ACC112 (cell line): ENCODE measurements around the gene RASAL3.
A peak's percentile ranks its signal among the peaks of the same experiment; 100 is the strongest.

ENCODE experiments used
- H2AFZ ChIP-seq: fragments of 200-600 bp; sonication (generic); one replicate; pipeline ENCODE4 v1.6.0; 2017; ENCODE audit warnings: antibody characterized with exemption, low read length; ENCODE audit not compliant: unreplicated experiment
- H3K27ac ChIP-seq: fragments of 200-600 bp; sonication (generic); 2 replicates; pipeline ENCODE4 v1.5.1; 2014; ENCODE audit warnings: low read depth, mild to moderate bottlenecking, antibody characterized with exemption, low read length, moderate library complexity
- H3K27me3 ChIP-seq: fragments of 200-600 bp; sonication (generic); 2 replicates; pipeline ENCODE4 v1.6.1; 2014; ENCODE audit warnings: mild to moderate bottlenecking, antibody characterized with exemption, low read length, moderate library complexity, mixed read lengths; ENCODE audit not compliant: insufficient read depth
- H3K36me3 ChIP-seq: fragments of 200-600 bp; sonication (generic); 2 replicates; pipeline ENCODE4 v1.6.1; 2016; ENCODE audit warnings: mild to moderate bottlenecking, antibody characterized with exemption, low read length, moderate library complexity, mixed read lengths; ENCODE audit not compliant: insufficient read depth
- H3K4me1 ChIP-seq: fragments of 200-600 bp; sonication (generic); one replicate; pipeline ENCODE4 v1.6.1; 2016; ENCODE audit warnings: low read length, mixed read lengths; ENCODE audit not compliant: insufficient read depth, unreplicated experiment, control insufficient read depth
- H3K4me3 ChIP-seq: fragments of 200-600 bp; sonication (generic); 2 replicates; pipeline ENCODE4 v1.5.1; 2014; ENCODE audit warnings: mild to moderate bottlenecking, low read depth, low read length
- H3K79me2 ChIP-seq: fragments of 200-600 bp; sonication (generic); one replicate; pipeline ENCODE4 v1.6.0; 2016; ENCODE audit warnings: low read length; ENCODE audit not compliant: control insufficient read depth, unreplicated experiment, insufficient read depth

The RASAL3 gene

GRCh38 chr19:15471639-15472101 lies 7.3 kb upstream of the RASAL3 start:
- H3K36me3 ChIP-seq: no peaks in the 10 kb centered on the region
- no peak overlapping the region for H3K27ac ChIP-seq
- no peaks in the 10 kb centered on the region for H3K79me2 ChIP-seq
- no peak overlapping the region for H3K4me3 ChIP-seq
- H3K27me3 ChIP-seq: peaks cover 12% of the 10 kb centered on the region; the same call in 1 of the 2 replicates
- peaks cover 2% of the 10 kb centered on the region for H3K4me1 ChIP-seq
- no peak overlapping the region for H2AFZ ChIP-seq

- H3K4me1 ChIP-seq: peaks cover 3% of the 10 kb centered on the region
- H3K27me3 ChIP-seq: peaks cover 12% of the 10 kb centered on the region; the same call in 1 of the 2 replicates
- H2AFZ ChIP-seq: no peak overlapping the region
- no peak overlapping the region for H3K27ac ChIP-seq
- H3K4me3 ChIP-seq: peak overlapping the region; percentile 55
- no peaks in the 10 kb centered on the region for H3K36me3 ChIP-seq
- no peaks in the 10 kb centered on the region for H3K79me2 ChIP-seq
These were observed 5.4 kb upstream of the RASAL3 start for GRCh38 chr19:15469513-15470297.

- no peak overlapping the region for H3K4me3 ChIP-seq
- H3K27me3 ChIP-seq: peaks cover 12% of the 10 kb centered on the region; the same call in 1 of the 2 replicates
- no peak overlapping the region for H2AFZ ChIP-seq
- H3K4me1 ChIP-seq: peaks cover 3% of the 10 kb centered on the region
- no peaks in the 10 kb centered on the region for H3K36me3 ChIP-seq
- H3K27ac ChIP-seq: no peak overlapping the region
- no peaks in the 10 kb centered on the region for H3K79me2 ChIP-seq
These were observed 4.5 kb upstream of the RASAL3 start for GRCh38 chr19:15468675-15469512.

GRCh38 chr19:15467734-15468214 lies 3.4 kb upstream of the RASAL3 start:
- Histone ChIP-seq H2AFZ (no peak overlapping the region), H3K36me3 (no peaks in the 10 kb centered on the region), H3K27me3 (peaks cover 12% of the 10 kb centered on the region; the same call in 1 of the 2 replicates), H3K4me3 (no peak overlapping the region), H3K27ac (no peak overlapping the region), H3K4me1 (peaks cover 3% of the 10 kb centered on the region), H3K79me2 (no peaks in the 10 kb centered on the region)

GRCh38 chr19:15466851-15467733 lies 2.7 kb upstream of the RASAL3 start:
- Histone ChIP-seq H3K27me3 (peaks cover 12% of the 10 kb centered on the region; the same call in 1 of the 2 replicates), H2AFZ (no peak overlapping the region), H3K4me3 (no peak overlapping the region), H3K79me2 (no peaks in the 10 kb centered on the region), H3K4me1 (peaks cover 3% of the 10 kb centered on the region), H3K27ac (peak overlapping the region; percentile 49), H3K36me3 (no peaks in the 10 kb centered on the region)

GRCh38 chr19:15463861-15464371 lies 428 bp downstream of the RASAL3 start:
- peaks cover 3% of the 10 kb centered on the region for H3K4me1 ChIP-seq
- no peaks in the 10 kb centered on the region for H3K36me3 ChIP-seq
- H3K27me3 ChIP-seq: peaks cover 2% of the 10 kb centered on the region; the same call in 1 of the 2 replicates
- H3K79me2 ChIP-seq: no peaks in the 10 kb centered on the region
- no peak overlapping the region for H3K4me3 ChIP-seq
- no peak overlapping the region for H2AFZ ChIP-seq
- no peak overlapping the region for H3K27ac ChIP-seq

GRCh38 chr19:15461694-15462093 lies 2.6 kb downstream of the RASAL3 start:
- H3K4me1 ChIP-seq: peaks cover 1% of the 10 kb centered on the region
- H3K79me2 ChIP-seq: no peaks in the 10 kb centered on the region
- no peaks in the 10 kb centered on the region for H3K36me3 ChIP-seq
- H2AFZ ChIP-seq: no peak overlapping the region
- H3K27me3 ChIP-seq: peaks cover 14% of the 10 kb centered on the region
- no peak overlapping the region for H3K27ac ChIP-seq
- no peak overlapping the region for H3K4me3 ChIP-seq

- peaks cover 22% of the 10 kb centered on the region for H3K27me3 ChIP-seq
- H3K4me1 ChIP-seq: no peaks in the 10 kb centered on the region
- H3K4me3 ChIP-seq: 0 out of 2 replicates have a peak overlapping the region, but pooled peaks have one; percentile 0
- no peak overlapping the region for H3K27ac ChIP-seq
- no peaks in the 10 kb centered on the region for H3K79me2 ChIP-seq
- H3K36me3 ChIP-seq: no peaks in the 10 kb centered on the region
- H2AFZ ChIP-seq: no peak overlapping the region
These were observed 6.5 kb downstream of the RASAL3 start for GRCh38 chr19:15457701-15458484.

GRCh38 chr19:15456871-15457700 lies 7.3 kb downstream of the RASAL3 start:
- Histone ChIP-seq H2AFZ (no peak overlapping the region), H3K27me3 (peaks cover 22% of the 10 kb centered on the region), H3K4me1 (no peaks in the 10 kb centered on the region), H3K4me3 (peak overlapping the region; percentile 0; the same call in 1 of the 2 replicates), H3K36me3 (no peaks in the 10 kb centered on the region), H3K79me2 (no peaks in the 10 kb centered on the region), H3K27ac (no peak overlapping the region)
